ENCODE results near the gene KRTAP5-8.
A peak's percentile ranks its signal among the peaks of the same experiment; 100 is the strongest.
"Not testable (repeated sequence)": the region's sequence is repeated elsewhere in the genome, so short reads cannot be mapped to it uniquely, and the experiment has no call there.

Gene KRTAP5-8

GRCh38 chr11:71574418-71574817, 36.6 kb downstream of the KRTAP5-8 start:
- no peak for DNase-seq (ENCODE audit: extremely low spot score)
- no peak for TF ChIP-seq CTCF (IDR thresholded peaks at IDR 0.05; ENCODE audit: control extremely low read depth, extremely low read depth, low read depth, missing control alignments)
- ChIA-PET CTCF (interaction anchor here (0.8 kb wide), 1 partner anchor 11 kb away, joined by 3 read pairs; no protein-coding TSS in a partner anchor), POLR2A (no interaction called here)

- no peak for TF ChIP-seq CTCF (IDR thresholded peaks at IDR 0.05; ENCODE audit: control extremely low read depth, extremely low read depth, low read depth, missing control alignments)
- DNase-seq (ENCODE audit: extremely low spot score) = no peak
- ChIA-PET CTCF (interaction anchor here (1.3 to 1.4 kb wide), 2 partner anchors 13 to 129 kb away, joined by 3 to 4 read pairs; no protein-coding TSS in a partner anchor), POLR2A (no interaction called here)
Measured at GRCh38 chr11:71575723-71576424, 38.0 kb downstream of the KRTAP5-8 start.

GRCh38 chr11:71576688-71577465, 39.1 kb downstream of the KRTAP5-8 start:
- POLR2A ChIA-PET; DNase-seq (ENCODE audit: extremely low spot score): not testable (repeated sequence)
- CTCF ChIA-PET = interaction anchor here (1.3 to 1.4 kb wide), 2 partner anchors 12 to 130 kb away, joined by 3 to 4 read pairs; no protein-coding TSS in a partner anchor

- TF ChIP-seq CTCF (IDR thresholded peaks at IDR 0.05; ENCODE audit: control extremely low read depth, extremely low read depth, low read depth, missing control alignments) = no peak
- DNase-seq (ENCODE audit: extremely low spot score) = no peak
- ChIA-PET POLR2A (no interaction called here), CTCF (no interaction called here)
Measured at GRCh38 chr11:71577469-71578004, 39.7 kb downstream of the KRTAP5-8 start.

- DNase-seq (ENCODE audit: extremely low spot score); POLR2A ChIA-PET: not testable (repeated sequence)
- CTCF ChIA-PET = interaction anchor here (0.6 to 2.0 kb wide), 7 partner anchors 10 to 142 kb away, joined by 3 to 9 read pairs (median 5); partner anchors contain the start of genes KRTAP5-10 and NADSYN1
Measured at GRCh38 chr11:71579513-71579912, 41.7 kb downstream of the KRTAP5-8 start.

- peak; percentile 49 for DNase-seq (ENCODE audit: extremely low spot score)
- ChIA-PET CTCF (interaction anchor here (0.6 to 2.0 kb wide), 8 partner anchors 9 to 143 kb away, joined by 3 to 9 read pairs (median 4); partner anchors contain the start of genes KRTAP5-10 and NADSYN1), POLR2A (no interaction called here)
- TF ChIP-seq CTCF (IDR thresholded peaks at IDR 0.05; ENCODE audit: control extremely low read depth, extremely low read depth, low read depth, missing control alignments) = peak; percentile 77
Measured at GRCh38 chr11:71580057-71581003, 42.5 kb downstream of the KRTAP5-8 start.

- DNase-seq (ENCODE audit: extremely low spot score) = no peak
- ChIA-PET POLR2A (no interaction called here), CTCF (interaction anchor here (0.7 kb wide), 1 partner anchor 18 kb away, joined by 3 read pairs; no protein-coding TSS in a partner anchor)
- no peak for TF ChIP-seq CTCF (IDR thresholded peaks at IDR 0.05; ENCODE audit: control extremely low read depth, extremely low read depth, low read depth, missing control alignments)
Measured at GRCh38 chr11:71581826-71582225, 44.0 kb downstream of the KRTAP5-8 start.

All from GM10248 (cell line).